BLaER1 treated with 17β-estradiol and CSF1 and Interleukin-3, amounts not matched to agents 10 nM and 100 nM (cell line): ENCODE measurements around the gene COG6.

ENCODE experiments used
- H3K27ac ChIP-seq, 11 experiments: shearing (Covaris generic); formaldehyde crosslinking; 2 replicates each; pipeline ENCODE4 v1.8.1; 2022
- H3K27me3 ChIP-seq, 11 experiments: shearing (Covaris generic); formaldehyde crosslinking; 2 replicates each; pipeline ENCODE4 v1.8.1; 2022
- H3K36me3 ChIP-seq, 11 experiments: shearing (Covaris generic); formaldehyde crosslinking; 2 replicates each; pipeline ENCODE4 v1.8.1; 2022
- H3K4me1 ChIP-seq, 10 experiments: shearing (Covaris generic); formaldehyde crosslinking; 2 replicates each; pipeline ENCODE4 v1.8.1; 2022
- H3K4me2 ChIP-seq, 11 experiments: shearing (Covaris generic); formaldehyde crosslinking; 2 replicates each; pipeline ENCODE4 v1.8.1; 2022
- H3K4me3 ChIP-seq, 10 experiments: shearing (Covaris generic); formaldehyde crosslinking; 2 replicates each; pipeline ENCODE4 v1.8.1; 2022
- H3K9ac ChIP-seq, 11 experiments: shearing (Covaris generic); formaldehyde crosslinking; 2 replicates each; pipeline ENCODE4 v1.8.1; 2022
- H3K9me3 ChIP-seq, 11 experiments: shearing (Covaris generic); formaldehyde crosslinking; replicated peaks in 1 of 11; 2 replicates each; pipeline ENCODE4 v1.8.1; 2022
- H4K20me1 ChIP-seq, 11 experiments: shearing (Covaris generic); formaldehyde crosslinking; 2 replicates each; pipeline ENCODE4 v1.8.1; 2022
- Cebpa-rat ChIP-seq, 11 experiments: shearing (Covaris generic); IDR thresholded peaks; 2 replicates each; pipeline ENCODE4 v1.8.1; 2022

COG6 gene

DNA sequence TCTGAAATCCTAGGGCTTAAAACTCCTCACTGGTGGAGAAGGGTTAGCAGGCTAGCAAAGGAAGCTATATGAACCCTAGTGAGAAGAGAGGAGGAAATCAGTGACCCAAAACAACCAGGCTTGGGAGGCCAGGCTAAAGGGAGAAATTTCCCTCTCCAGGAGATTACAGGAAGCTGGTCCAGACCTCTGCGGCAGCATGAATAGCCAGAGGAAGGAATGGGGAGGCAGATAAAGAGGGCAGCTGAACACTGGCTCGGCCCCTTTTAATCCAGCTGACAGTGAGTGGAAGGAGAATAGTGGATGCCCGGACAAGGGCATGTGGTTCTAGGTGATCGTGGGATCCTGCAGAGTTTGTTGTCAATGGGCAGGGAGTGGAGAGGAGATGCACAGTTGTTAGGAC is 130.6 kb downstream of the COG6 start:
- peaks cover 4 to 11% (median 8%) of the 10 kb centered on the region in 11 experiments; a peak in 15 of 22 replicates for H3K9me3 ChIP-seq
- no peak for TF ChIP-seq Cebpa-rat (IDR thresholded peaks at IDR 0.05)
- no peaks in the 10 kb centered on the region for H3K36me3 ChIP-seq

DNA sequence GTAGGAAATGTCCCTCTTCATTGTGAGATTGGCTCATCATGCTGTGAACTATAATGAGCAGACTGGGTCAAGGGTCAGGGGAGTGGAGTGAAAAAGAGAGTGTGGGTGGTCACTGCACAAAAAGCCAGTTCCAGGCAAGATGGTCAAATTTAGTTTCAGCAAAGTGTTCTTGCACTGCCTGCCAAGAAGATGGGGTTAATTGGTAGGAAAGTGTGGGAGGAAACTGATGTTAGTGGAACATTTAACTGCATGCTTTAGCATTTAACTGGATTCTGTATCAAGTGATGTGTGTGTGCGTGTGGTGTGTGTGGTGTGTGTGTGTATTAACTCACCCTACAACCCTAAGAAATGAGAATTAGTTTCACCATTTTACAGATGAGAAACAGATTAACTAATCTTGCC is 131.6 kb downstream of the COG6 start:
- Histone ChIP-seq H3K4me1 (no peaks in the 10 kb centered on the region), H4K20me1 (no peaks in the 10 kb centered on the region), H3K27me3 (no peaks in the 10 kb centered on the region), H3K9ac (no peak overlapping the region), H3K9me3 (peaks cover 4 to 11% (median 8%) of the 10 kb centered on the region in 11 experiments; a peak in 15 of 22 replicates), H3K36me3 (no peaks in the 10 kb centered on the region), H3K4me3 (no peak overlapping the region), H3K27ac (no peak overlapping the region), H3K4me2 (no peak overlapping the region)
- no peak for TF ChIP-seq Cebpa-rat (IDR thresholded peaks at IDR 0.05)

More for the DNA sequence above, 130.6 kb downstream of the COG6 start:
- Histone ChIP-seq H3K4me1 (no peaks in the 10 kb centered on the region), H3K27me3 (no peaks in the 10 kb centered on the region), H3K27ac (no peak overlapping the region), H4K20me1 (no peaks in the 10 kb centered on the region), H3K9ac (no peak overlapping the region), H3K4me2 (no peak overlapping the region), H3K4me3 (no peak overlapping the region)

DNA sequence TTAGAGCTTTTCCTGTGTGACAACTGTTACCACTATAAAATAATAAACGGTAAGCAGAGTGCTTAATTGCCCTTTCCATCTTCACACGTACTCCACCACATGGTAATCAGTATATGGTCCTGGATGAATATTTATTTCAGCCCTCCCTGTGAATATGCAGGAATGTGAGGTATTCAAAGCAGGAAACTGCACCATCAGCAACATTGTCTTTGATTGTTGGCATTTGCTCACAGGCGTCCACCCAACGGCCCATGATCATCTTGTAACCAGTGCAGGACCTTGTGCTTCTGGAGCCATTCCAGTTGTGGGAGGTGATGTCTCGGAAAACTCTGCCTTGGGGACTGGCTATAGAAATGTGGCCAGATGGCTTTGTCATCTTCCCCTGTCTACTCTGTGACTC is 132.6 kb downstream of the COG6 start:
- Histone ChIP-seq H3K27me3 (no peaks in the 10 kb centered on the region), H3K9me3 (peaks cover 4 to 19% (median 9%) of the 10 kb centered on the region in 11 experiments; a peak in 18 of 22 replicates), H4K20me1 (no peaks in the 10 kb centered on the region), H3K4me2 (no peak overlapping the region), H3K36me3 (no peaks in the 10 kb centered on the region), H3K4me1 (no peaks in the 10 kb centered on the region), H3K9ac (no peak overlapping the region), H3K27ac (no peak overlapping the region), H3K4me3 (no peak overlapping the region)
- no peak for TF ChIP-seq Cebpa-rat (IDR thresholded peaks at IDR 0.05)

DNA sequence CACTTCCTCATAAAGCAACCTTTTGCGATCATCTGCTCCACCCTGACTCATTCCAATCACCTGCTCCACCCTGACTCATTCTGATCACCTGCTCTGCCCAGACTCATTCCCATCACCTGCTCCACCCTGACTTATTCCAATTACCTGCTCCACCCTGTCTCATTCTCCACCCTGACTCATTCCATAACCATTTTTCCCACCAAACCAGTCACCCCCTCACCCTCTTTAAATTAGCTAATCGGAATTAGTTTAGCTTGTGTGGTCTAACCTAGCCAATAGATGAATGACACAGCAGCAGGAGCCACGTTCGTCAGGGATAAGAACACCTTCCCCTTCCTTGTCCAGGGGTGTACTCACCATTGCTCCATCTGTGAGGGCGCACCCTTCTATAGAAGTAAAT is 134.0 kb downstream of the COG6 start:
- TF ChIP-seq Cebpa-rat (IDR thresholded peaks at IDR 0.05) = no peak
- no peaks in the 10 kb centered on the region for H3K27me3 ChIP-seq
- no peak overlapping the region for H3K27ac ChIP-seq
- H3K4me2 ChIP-seq = no peak overlapping the region
- H4K20me1 ChIP-seq = no peaks in the 10 kb centered on the region
- no peak overlapping the region for H3K4me3 ChIP-seq
- no peaks in the 10 kb centered on the region for H3K36me3 ChIP-seq
- H3K4me1 ChIP-seq = no peaks in the 10 kb centered on the region
- H3K9ac ChIP-seq = no peak overlapping the region
- H3K9me3 ChIP-seq = peaks cover 11 to 33% (median 18%) of the 10 kb centered on the region in 11 experiments; a peak in 20 of 22 replicates
